Measurements from ENCODE around the gene ENDOG. TPM values are rescaled to one million over a fixed set of nuclear protein-coding genes. Genes with fewer than 3 reads are reported as not detected.
"Not testable (repeated sequence)": the region's sequence is repeated elsewhere in the genome, so short reads cannot be mapped to it uniquely, and the experiment has no call there.

The ENDOG gene
- polyA plus RNA-seq, 3 donors, result 11.4 to 22.6 (median 22.0) TPM

- no peak overlapping the region for H3K27ac ChIP-seq (ENCODE audit: low read depth, low read length)
- 36 to 90% (median 88%) methylated on average over 8 of the region's 8 CpGs for WGBS, 3 donors
These were observed 25.2 kb upstream of the ENDOG start for GRCh38 chr9:128792978-128793686.

DNA sequence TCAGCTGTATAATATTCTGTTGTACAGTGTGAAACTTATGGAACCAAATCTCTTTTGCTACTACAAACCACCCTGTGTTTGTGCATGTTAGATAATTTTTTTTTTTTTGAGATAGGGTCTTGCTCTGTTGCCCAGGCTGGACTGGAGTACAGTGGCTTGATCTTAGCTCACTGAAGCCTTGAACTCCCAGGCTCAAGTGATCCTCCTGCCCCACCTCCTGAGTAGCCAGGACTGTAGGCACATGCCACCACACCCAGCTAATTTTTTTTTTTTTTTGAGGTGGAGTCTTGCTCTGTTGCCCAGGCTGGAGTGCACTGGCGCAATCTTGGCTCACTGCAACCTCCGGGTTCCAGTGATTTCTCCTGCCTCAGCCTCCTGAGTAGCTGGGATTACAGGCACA is 23.3 kb upstream of the ENDOG start:
- H3K27ac ChIP-seq (ENCODE audit: low read depth, low read length), result not testable (repeated sequence)
- WGBS, 3 donors, result 42 to 50% (median 50%) methylated on average over 2 of the region's 2 CpGs

- no peak overlapping the region for H3K27ac ChIP-seq (ENCODE audit: low read depth, low read length)
- 84 to 94% (median 93%) methylated on average over 8 of the region's 8 CpGs for WGBS, 3 donors
These were observed 19.4 kb upstream of the ENDOG start for GRCh38 chr9:128798896-128799295.

DNA sequence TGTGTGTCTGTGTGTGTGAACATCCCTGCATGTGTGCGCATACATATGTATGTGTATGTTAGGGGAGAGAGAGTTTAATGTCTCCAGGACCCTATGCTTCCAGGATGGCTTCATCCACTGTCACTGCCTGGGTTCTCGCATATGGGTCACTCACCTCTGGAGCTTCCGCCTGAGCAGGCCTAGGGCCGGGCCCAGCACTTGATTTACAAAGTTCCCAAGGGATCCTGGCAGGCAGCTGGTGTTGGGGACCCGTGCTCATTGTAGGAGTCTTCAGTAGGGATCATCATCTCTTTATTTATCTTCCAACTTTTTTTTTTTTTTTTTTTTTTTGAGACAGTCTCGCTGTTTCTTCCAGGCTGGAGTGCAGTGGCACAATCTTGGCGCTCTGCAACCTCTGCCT is 18.2 kb upstream of the ENDOG start:
- H3K27ac ChIP-seq (ENCODE audit: low read depth, low read length), result no peak overlapping the region
- 87 to 94% (median 91%) methylated on average over 7 of the region's 7 CpGs for WGBS, 3 donors

DNA sequence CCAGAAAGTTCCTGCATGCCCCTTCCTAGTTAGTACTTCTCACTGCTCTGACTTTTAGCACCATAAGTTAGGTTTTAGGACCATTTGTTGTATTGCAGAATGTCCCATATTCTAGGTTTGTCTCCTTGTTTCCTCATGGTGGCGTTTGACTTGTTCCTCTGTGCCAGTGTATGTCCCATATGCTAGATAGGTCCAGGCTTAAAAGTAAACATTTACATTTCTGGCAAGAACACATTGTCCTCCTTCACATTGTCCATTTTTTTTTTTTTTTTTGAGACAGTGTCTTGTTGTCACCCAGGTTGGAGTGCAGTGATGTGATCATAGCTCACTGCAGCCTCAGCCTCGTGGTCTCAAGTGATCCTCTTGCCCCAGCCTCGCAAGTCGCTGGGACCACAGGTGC is 15.8 kb upstream of the ENDOG start:
- 92 to 96% (median 95%) methylated on average over 4 of the region's 4 CpGs for WGBS, 3 donors
- H3K27ac ChIP-seq (ENCODE audit: low read depth, low read length), result no peak overlapping the region

GRCh38 chr9:128805661-128806060 is 12.6 kb upstream of the ENDOG start:
- H3K27ac ChIP-seq (ENCODE audit: low read depth, low read length), result no peak overlapping the region
- WGBS, 3 donors, result 87 to 91% (median 87%) methylated on average over 14 of the region's 14 CpGs

DNA sequence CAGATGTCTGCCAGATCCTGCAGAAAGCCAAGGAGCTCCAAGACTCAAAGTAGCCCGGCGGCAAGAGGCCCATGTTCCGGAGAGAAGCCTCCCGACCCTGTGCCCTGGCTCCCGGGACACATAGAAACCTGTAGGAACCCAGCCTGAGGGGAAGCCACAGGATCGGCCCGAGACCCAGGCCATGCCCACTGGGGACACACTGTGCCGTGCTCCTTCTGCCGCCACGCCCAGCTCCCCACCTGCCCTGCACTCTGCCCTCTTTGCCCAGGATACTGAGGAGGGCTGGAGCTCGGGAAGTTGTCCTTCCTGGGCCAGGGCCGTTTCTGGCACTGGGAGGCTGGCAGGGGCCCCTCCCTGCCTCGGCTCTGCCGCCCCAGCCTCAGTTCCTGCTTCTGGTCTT is 10.5 kb upstream of the ENDOG start:
- 84 to 87% (median 86%) methylated on average over 13 to 14 of the region's 14 CpGs for WGBS, 3 donors
- no peak overlapping the region for H3K27ac ChIP-seq (ENCODE audit: low read depth, low read length)

- WGBS, 3 donors, result 82 to 91% (median 90%) methylated on average over 3 of the region's 3 CpGs
- H3K27ac ChIP-seq (ENCODE audit: low read depth, low read length), result no peak overlapping the region
These were observed 9.8 kb upstream of the ENDOG start for GRCh38 chr9:128808543-128808942.

DNA sequence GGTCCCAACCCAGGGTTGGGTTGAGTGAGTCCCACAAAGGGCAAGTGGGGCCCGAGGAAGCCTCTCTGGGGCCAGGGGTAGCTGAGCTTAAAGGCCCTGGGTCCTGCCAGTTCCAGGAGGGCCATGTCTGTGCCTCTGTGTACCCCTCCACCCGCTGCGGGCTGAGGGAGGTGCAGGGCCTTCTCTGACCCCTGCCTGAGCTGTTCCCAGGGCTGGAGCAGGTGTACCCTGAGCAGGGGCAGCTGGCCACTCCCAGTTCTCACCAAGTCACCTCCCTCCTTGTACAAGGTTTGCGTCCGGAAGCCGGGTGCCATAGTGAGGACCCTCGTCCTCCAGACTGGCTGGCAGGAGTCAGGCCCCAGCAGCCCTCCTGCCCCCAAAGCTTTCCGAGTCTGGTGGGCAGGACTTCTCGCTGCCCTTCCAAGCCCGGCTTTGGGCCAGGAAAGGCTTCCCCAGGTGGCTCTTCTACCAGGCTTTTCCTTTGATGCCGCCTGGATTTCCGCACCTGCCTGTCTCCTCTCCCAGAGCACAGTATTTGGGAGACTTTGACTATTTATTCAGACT is 9.2 kb upstream of the ENDOG start:
- no peak overlapping the region for H3K27ac ChIP-seq (ENCODE audit: low read depth, low read length)
- WGBS, 3 donors, result 90 to 95% (median 95%) methylated on average over 12 of the region's 12 CpGs

GRCh38 chr9:128809831-128810230 is 8.5 kb upstream of the ENDOG start:
- H3K27ac ChIP-seq (ENCODE audit: low read depth, low read length), result no peak overlapping the region
- 65 to 74% (median 73%) methylated on average over 2 of the region's 2 CpGs for WGBS, 3 donors

- 60 to 85% (median 74%) methylated on average over 5 of the region's 5 CpGs for WGBS, 3 donors
- no peak overlapping the region for H3K27ac ChIP-seq (ENCODE audit: low read depth, low read length)
These were observed 7.4 kb upstream of the ENDOG start for GRCh38 chr9:128810873-128811272.

GRCh38 chr9:128818839-128819715 is 777 bp downstream of the ENDOG start:
- WGBS, 3 donors, result 9 to 13% (median 10%) methylated on average over 78 to 90 of the region's 90 CpGs
- no peak overlapping the region for H3K27ac ChIP-seq (ENCODE audit: low read depth, low read length)

GRCh38 chr9:128819716-128820664 is 1.7 kb downstream of the ENDOG start:
- 68 to 76% (median 73%) methylated on average over 18 of the region's 18 CpGs for WGBS, 3 donors
- no peak overlapping the region for H3K27ac ChIP-seq (ENCODE audit: low read depth, low read length)

GRCh38 chr9:128820665-128821583 is 2.6 kb downstream of the ENDOG start:
- H3K27ac ChIP-seq (ENCODE audit: low read depth, low read length), result no peak overlapping the region
- 85 to 87% (median 86%) methylated on average over 24 of the region's 24 CpGs for WGBS, 3 donors

GRCh38 chr9:128821584-128822406 is 3.5 kb downstream of the ENDOG start:
- H3K27ac ChIP-seq (ENCODE audit: low read depth, low read length), result no peak overlapping the region
- WGBS, 3 donors, result 87 to 91% (median 88%) methylated on average over 16 of the region's 16 CpGs

- WGBS, 3 donors, result 69 to 93% (median 90%) methylated on average over 22 of the region's 22 CpGs
- H3K27ac ChIP-seq (ENCODE audit: low read depth, low read length), result no peak overlapping the region
These were observed 4.2 kb downstream of the ENDOG start for GRCh38 chr9:128822407-128823042.

Measured in adipose tissue (tissue), 3 donors.